HepG2 (cell line): ENCODE data around the gene SLC25A46.
"Not testable (repeated sequence)": the region's sequence is repeated elsewhere in the genome, so short reads cannot be mapped to it uniquely, and the experiment has no call there.

Source experiments
- BCLAF1 ChIP-seq: fragments of 450-650 bp; IDR thresholded peaks from 2 replicates; pipeline ENCODE4 v1.6.1; 2017; ENCODE audit warnings: mild to moderate bottlenecking
- CCAR2 ChIP-seq: fragments of 200-400 bp; formaldehyde crosslinking; optimal IDR thresholded peaks from 2 replicates; pipeline ENCODE3; 2018; ENCODE audit warnings: low read depth, mild to moderate bottlenecking, low read length, moderate library complexity
- RAD21 ChIP-seq: fragments of 450-650 bp; formaldehyde crosslinking; IDR thresholded peaks from 2 replicates; pipeline ENCODE4 v1.5.0; 2020; ENCODE audit warnings: mild to moderate bottlenecking
- SOX5 ChIP-seq: IDR thresholded peaks from 2 replicates; pipeline ENCODE4 v1.6.1; 2016; ENCODE audit warnings: borderline replicate concordance

GRCh38 chr5:110731499-110731898 lies 7.3 kb upstream of the SLC25A46 start:
- not testable (repeated sequence) for TF ChIP-seq BCLAF1; SOX5 (CRISPR knock-in tag); CCAR2; RAD21 (CRISPR knock-in tag)
